ENCODE results near the gene LGSN. TPM values are rescaled to one million over a fixed set of nuclear protein-coding genes. Genes with fewer than 3 reads are reported as not detected.

The LGSN gene
- total and polyA plus RNA-seq, 2 donors (not counting 3 experiments of a cell fraction or from before 2014, with no cell fraction given) = not detected

DNA sequence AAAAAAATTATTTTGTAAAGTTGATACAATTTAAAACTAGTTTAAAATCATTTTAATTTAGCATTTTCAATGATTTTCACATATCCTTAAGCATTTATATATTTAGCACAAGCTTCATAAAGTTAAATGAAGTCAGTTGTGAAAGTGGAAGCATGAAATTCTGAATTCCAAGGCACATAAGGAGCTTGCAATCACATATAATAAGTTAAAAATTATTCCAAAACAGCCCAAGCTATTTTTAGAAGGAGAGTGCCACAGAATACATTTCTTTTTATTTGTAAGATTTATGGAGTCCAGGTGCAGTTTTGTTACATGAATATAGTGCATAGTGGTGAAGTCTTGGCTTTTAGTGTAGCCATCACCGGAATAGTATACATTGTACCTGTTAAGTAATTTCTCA, 3.2 kb upstream of the LGSN start:
- Histone ChIP-seq H3K27me3 (ENCODE audit: control insufficient read depth in 2 of 2, insufficient read depth in 2 of 2, low read length in 2 of 2) (peaks cover 0 to 2% of the 10 kb centered on the region in 2 experiments), H3K9me1 (replicated peaks; ENCODE audit: control insufficient read depth, extremely low read depth, insufficient read depth, low read length) (no peaks in the 10 kb centered on the region), H3K4me2 (ENCODE audit: insufficient read depth, low read length) (no peak overlapping the region), H3K4me1 (ENCODE audit: control insufficient read depth, extremely low read depth, insufficient read depth, low read length) (no peaks in the 10 kb centered on the region), H3K36me3 (ENCODE audit: control insufficient read depth in 2 of 2, extremely low read depth in 1 of 2, insufficient read depth in 2 of 2, low read length in 2 of 2) (no peaks in the 10 kb centered on the region), H2AFZ (ENCODE audit: low read depth, low read length) (no peak overlapping the region), H3K27ac (ENCODE audit: insufficient read depth, low read depth, low read length) (no peak overlapping the region), H3K4me3 (replicated peaks in 1 of 3; ENCODE audit: insufficient read depth in 1 of 3, low read depth in 1 of 3, low read length in 3 of 3) (no peak overlapping the region), H3K79me2 (ENCODE audit: control insufficient read depth, insufficient read depth, low read length) (no peaks in the 10 kb centered on the region), H4K20me1 (replicated peaks; ENCODE audit: control insufficient read depth, extremely low read depth, insufficient read depth, low read length) (no peaks in the 10 kb centered on the region), H3K9ac (replicated peaks; ENCODE audit: extremely low read depth, insufficient read depth, low read length) (no peak overlapping the region), H3K9me3 (replicated peaks; ENCODE audit: control insufficient read depth, insufficient read depth, low read length) (no peaks in the 10 kb centered on the region)
- FAIRE-seq (no peak), DNase-seq (ENCODE audit: low read depth, low spot score) (no peak)
- dilution Hi-C loops (cut with MboI; ENCODE audit: extremely low pct_ligation_motif_present, low sequenced_read_pairs) = no loop called here
- POLR2A ChIA-PET = no interaction called here
- intact Hi-C loops (cut with micrococcal nuclease) = no loop called here
- TF ChIP-seq CTCF (IDR thresholded peaks at IDR 0.05; ENCODE audit: extremely low read depth in 1 of 2, insufficient read depth in 1 of 2, low read depth in 1 of 2, low read length in 2 of 2) (no peak), JUN (IDR thresholded peaks at IDR 0.05; ENCODE audit: borderline replicate concordance, insufficient read depth, insufficient read length, low read depth) (no peak), POLR2AphosphoS5 (IDR thresholded peaks at IDR 0.05; ENCODE audit: insufficient read depth, low read depth, low read length) (no peak), EZH2 (IDR thresholded peaks at IDR 0.05; ENCODE audit: borderline replicate concordance, low read depth, low read length, severe bottlenecking) (no peak), MYC (IDR thresholded peaks at IDR 0.05; ENCODE audit: low read depth, low read length) (no peak), FOS (IDR thresholded peaks at IDR 0.05; ENCODE audit: borderline replicate concordance, insufficient read depth, low read length) (no peak), GATA2 (IDR thresholded peaks at IDR 0.05; ENCODE audit: insufficient read depth, insufficient read length, low read depth, low read length) (no peak), POLR2A (IDR thresholded peaks at IDR 0.05; ENCODE audit: low read depth, low read length) (no peak)
- TF ChIP-seq, protein P1, sequence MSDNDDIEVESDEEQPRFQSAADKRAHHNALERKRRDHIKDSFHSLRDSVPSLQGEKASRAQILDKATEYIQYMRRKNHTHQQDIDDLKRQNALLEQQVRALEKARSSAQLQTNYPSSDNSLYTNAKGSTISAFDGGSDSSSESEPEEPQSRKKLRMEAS (IDR thresholded peaks at IDR 0.05; ENCODE audit: insufficient read depth, insufficient read length) = no peak
- no TSS peak for BruUV-seq (replicated peaks)
- CTCF ChIA-PET = interaction anchor here (1.2 to 1.4 kb wide), 2 partner anchors 30 kb away, joined by 3 to 4 read pairs; no protein-coding TSS in a partner anchor
